Spleen (tissue), 11 donors: ENCODE data around the gene GNAS-AS1. TPM values are rescaled to one million over a fixed set of nuclear protein-coding genes. Genes with fewer than 3 reads are reported as not detected.

Experiments used
- DNase-seq: peaks from one replicate; pipeline ENCODE4 v3.0.0-alpha.2; 2020
- H3K27ac ChIP-seq, 8 donors: fragments of 200-600 bp; sonication (generic) in 7 of 8; 1 replicate in 4 of 8; 2 replicates in 4 of 8; pipeline versions ENCODE4 v1.5.0 to v1.8.0; 2016 to 2021; ENCODE audit warnings: inconsistent platforms in 4 of 8, mild to moderate bottlenecking in 4 of 8, moderate library complexity in 1 of 8
- H3K27me3 ChIP-seq, 7 donors: fragments of 200-600 bp; sonication (generic) in 6 of 7; replicated peaks in 1 of 7; 1 replicate in 4 of 7; 2 replicates in 3 of 7; pipeline versions ENCODE4 v1.5.0 to v1.8.0; 2016 to 2021; ENCODE audit warnings: inconsistent platforms in 3 of 7, mild to moderate bottlenecking in 1 of 7
- H3K36me3 ChIP-seq, 6 donors: fragments of 200-600 bp; sonication (generic) in 5 of 6; 1 replicate in 4 of 6; 2 replicates in 2 of 6; pipeline versions ENCODE4 v1.5.0 to v1.8.0; 2016 to 2021; ENCODE audit warnings: inconsistent platforms in 2 of 6
- H3K4me1 ChIP-seq, 6 donors: fragments of 200-600 bp; sonication (generic) in 5 of 6; 1 replicate in 3 of 6; 2 replicates in 3 of 6; pipeline versions ENCODE4 v1.5.0 to v1.8.0; 2016 to 2021; ENCODE audit warnings: inconsistent platforms in 3 of 6
- H3K4me3 ChIP-seq, 8 donors: fragments of 200-600 bp; sonication (generic) in 7 of 8; 1 replicate in 4 of 8; 2 replicates in 4 of 8; pipeline versions ENCODE4 v1.5.0 to v1.8.0; 2016 to 2021; ENCODE audit warnings: inconsistent platforms in 4 of 8, mild to moderate bottlenecking in 4 of 8, moderate library complexity in 2 of 8
- H3K9me3 ChIP-seq, 8 donors: fragments of 200-600 bp; sonication (generic) in 7 of 8; 1 replicate in 4 of 8; 2 replicates in 4 of 8; pipeline versions ENCODE4 v1.5.0 to v1.8.0; 2016 to 2021; ENCODE audit warnings: inconsistent platforms in 4 of 8
- CTCF ChIP-seq, 11 experiments: fragments of 200-600 bp in 7 of 11; fragments of 450-650 bp in 4 of 11; sonication (generic) in 4 of 11; IDR thresholded peaks in 8 of 11; conservative IDR thresholded peaks in 3 of 11; 1 replicate in 7 of 11; 2 replicates in 4 of 11; pipeline versions ENCODE4 v1.4.0 to v1.8.0; 2016 to 2021; ENCODE audit warnings: antibody characterized with exemption in 11 of 11, inconsistent platforms in 4 of 11, mild to moderate bottlenecking in 1 of 11
- POLR2A ChIP-seq, 3 donors: fragments of 450-650 bp; IDR thresholded peaks; one replicate each; pipeline ENCODE4 v1.5.1; 2017; ENCODE audit warnings: antibody characterized with exemption in 3 of 3, mild to moderate bottlenecking in 1 of 3
- POLR2AphosphoS5 ChIP-seq, 3 donors: sonication (generic); formaldehyde crosslinking; IDR thresholded peaks; one replicate each; pipeline ENCODE4 v1.5.1; 2017; ENCODE audit warnings: antibody characterized with exemption in 3 of 3
- WGBS, 5 donors: extraction: QIAGEN DNeasy Blood & Tissue Kit in 3 of 5; methylation state at CpG; one replicate each; pipeline versions ENCODE4 v1.1.5 to v1.1.7; 2013 to 2018; 5-methylcytosine and 5-hydroxymethylcytosine counted together
- intact Hi-C: fragments of 100-400 bp; cut with DNase I; formaldehyde crosslinking; loops from one replicate; pipeline ENCODE4 v1.15.0; 2023; ENCODE audit warnings: low total_unique reads
- polyA plus RNA-seq, 3 donors: library from polyadenylated mRNA; stranded (reverse); fragments of 200-250 nt; gene quantifications; one replicate each; pipeline ENCODE4 v1.2.1, GENCODE V29; 2013
- total RNA-seq, 7 donors: library from RNA; depleted of rRNA in 3 of 7; stranded (reverse); fragments of >200 nt in 3 of 7; fragmentation: NEBNext Ultra II Directional in 4 of 7; extraction: Animal tissue kit (Norgen Biotek cat#: 25700) in 4 of 7; gene quantifications; one replicate each; pipeline versions ENCODE4 v1.1.0 to v1.2.1, GENCODE V29; 2016 to 2021
- donor health status: healthy with polysubstance abuse.
- donor health status: DM: no; HTN: no; CAD: no; lungs with moderate emphysema.
- donor health status: DM: no; HTN: no; CAD: no.
- donor health status: Bipolar disorder and iron deficiency.
- donor health status: healthy.
- donor health status: DM: no; HTN: no; CAD: no.
- donor health status: DM: yes; HTN: yes; CAD: no.

Gene GNAS-AS1
- total and polyA plus RNA-seq, 10 donors: 0.18 to 1.1 (median 0.45) TPM; not detected in 2

DNA sequence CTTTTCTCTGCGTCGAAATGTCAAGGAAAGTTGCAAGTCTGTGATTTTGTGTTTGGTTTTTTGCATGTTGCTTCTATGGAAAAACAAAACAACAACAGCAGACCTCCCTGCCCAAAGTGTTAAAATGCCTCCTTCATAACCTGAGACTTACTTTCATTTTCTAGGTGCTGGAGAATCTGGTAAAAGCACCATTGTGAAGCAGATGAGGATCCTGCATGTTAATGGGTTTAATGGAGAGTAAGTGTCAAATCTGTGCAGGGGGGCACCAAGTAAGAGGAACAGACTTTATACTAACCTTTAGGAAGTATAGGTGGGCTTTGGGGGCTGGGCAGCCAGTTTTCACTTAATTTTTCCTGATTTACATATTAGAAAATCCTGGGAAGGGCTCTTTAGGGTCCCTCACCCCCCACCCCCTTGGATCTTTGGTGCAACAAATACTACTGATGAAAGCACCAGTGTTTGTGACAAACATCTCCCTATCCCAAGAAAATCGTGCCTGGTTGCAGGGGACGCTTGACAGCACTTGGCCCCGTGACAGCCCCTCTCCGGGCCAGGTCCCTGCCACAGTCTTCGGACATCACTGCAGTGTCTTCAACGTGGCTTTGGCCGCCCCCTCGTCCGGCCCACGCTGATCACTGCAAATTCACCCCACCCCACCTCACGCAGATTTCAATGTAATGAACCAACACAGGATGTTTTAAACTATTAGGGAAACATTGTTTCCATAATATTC lies 44.9 kb upstream of the GNAS-AS1 start:
- Histone ChIP-seq H3K4me1 (peaks cover 60 to 82% (median 72%) of the 10 kb centered on the region in 6 donors), H3K27me3 (no peaks in the 10 kb centered on the region), H3K27ac (peak overlapping the region in 6 of 8 donors; percentile 1 to 99 (median 98)), H3K36me3 (peaks cover 0 to 51% (median 10%) of the 10 kb centered on the region in 6 donors), H3K9me3 (no peaks in the 10 kb centered on the region), H3K4me3 (peak overlapping the region in 1 of 8 donors; percentile 87)
- DNase-seq: no peak
- WGBS, 5 donors: 50 to 68% (median 66%) methylated on average over 13 of the region's 13 CpGs
- TF ChIP-seq POLR2AphosphoS5 (IDR thresholded peaks at IDR 0.05) (peak in 2 of 3 donors; percentile 28 to 52), POLR2A (IDR thresholded peaks at IDR 0.05) (no peak)
- intact Hi-C loops: loop anchor here (10.0 kb wide), 1 partner anchor 109 kb away; the partner anchor contains the start of gene CTSZ

- no peak for TF ChIP-seq POLR2A (IDR thresholded peaks at IDR 0.05)
- DNase-seq: no peak
- WGBS, 5 donors: 32 to 39% (median 33%) methylated on average over 5 of the region's 5 CpGs
- Histone ChIP-seq H3K36me3 (peaks cover 0 to 44% (median 9%) of the 10 kb centered on the region in 6 donors), H3K27ac (peak overlapping the region in 7 of 8 donors; percentile 1 to 99 (median 98)), H3K4me1 (peaks cover 52 to 79% (median 67%) of the 10 kb centered on the region in 6 donors), H3K9me3 (no peaks in the 10 kb centered on the region), H3K27me3 (no peaks in the 10 kb centered on the region), H3K4me3 (peak overlapping the region in 2 of 8 donors; percentile 71 to 87)
- intact Hi-C loops: loop anchor here (10.0 kb wide), 1 partner anchor 110 kb away; the partner anchor contains the start of gene CTSZ
Measured at GRCh38 chr20:58894652-58895447, 44.1 kb upstream of the GNAS-AS1 start.

DNA sequence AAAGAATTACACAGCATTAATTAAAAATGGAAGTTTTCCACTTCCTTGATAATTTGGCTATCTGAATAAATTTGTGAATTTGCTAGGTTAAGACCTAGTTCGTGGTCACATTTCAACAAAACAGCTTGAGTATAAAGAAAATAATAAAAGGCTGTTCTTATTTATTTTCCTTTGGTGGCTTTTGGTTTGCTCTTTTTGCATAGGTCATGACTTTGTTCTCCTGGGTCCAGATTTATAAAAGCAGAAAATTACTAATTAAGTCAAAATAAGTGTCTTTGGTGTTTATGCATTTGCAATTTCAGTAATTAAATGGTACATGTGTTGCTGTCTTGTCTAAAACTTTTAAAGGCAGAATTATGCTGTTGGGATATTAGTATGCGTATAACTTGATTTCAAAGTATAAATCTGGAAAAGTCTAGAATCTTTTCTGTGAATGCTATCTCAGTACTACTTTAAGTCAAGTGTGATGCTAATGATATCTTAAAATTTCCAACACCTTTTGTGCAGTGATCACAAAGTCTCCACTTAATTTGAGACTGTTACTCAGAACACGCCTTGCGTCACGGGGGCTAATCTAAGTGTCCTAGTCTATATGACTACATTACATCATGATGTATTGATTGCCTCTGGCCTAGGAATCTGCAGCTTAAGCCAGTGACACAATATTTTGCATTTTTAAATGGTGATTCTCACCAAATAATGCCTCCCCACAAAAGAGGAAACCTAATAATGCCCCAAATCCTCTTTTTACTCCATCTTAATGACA lies 42.8 kb upstream of the GNAS-AS1 start:
- Histone ChIP-seq H3K36me3 (peaks cover 0 to 31% (median 3%) of the 10 kb centered on the region in 6 donors), H3K4me3 (peak overlapping the region in 6 of 8 donors; percentile 59 to 87 (median 70)), H3K9me3 (no peaks in the 10 kb centered on the region), H3K4me1 (peaks cover 50 to 66% (median 57%) of the 10 kb centered on the region in 6 donors), H3K27ac (peak overlapping the region in 7 of 8 donors; percentile 97 to 99 (median 98)), H3K27me3 (no peaks in the 10 kb centered on the region)
- intact Hi-C loops: loop anchor here (10.0 kb wide), 1 partner anchor 111 kb away; the partner anchor contains the start of gene CTSZ
- 45 to 59% (median 54%) methylated on average over 5 of the region's 5 CpGs for WGBS, 5 donors
- TF ChIP-seq POLR2A (IDR thresholded peaks at IDR 0.05) (no peak), POLR2AphosphoS5 (IDR thresholded peaks at IDR 0.05) (no peak), CTCF (IDR thresholded peaks at IDR 0.05 in 8 of 11, conservative IDR thresholded peaks at IDR 0.05 in 3 of 11) (no peak)
- no peak for DNase-seq

- TF ChIP-seq POLR2A (IDR thresholded peaks at IDR 0.05): no peak
- TF ChIP-seq CTCF (IDR thresholded peaks at IDR 0.05 in 8 of 11, conservative IDR thresholded peaks at IDR 0.05 in 3 of 11): no peak
- TF ChIP-seq POLR2AphosphoS5 (IDR thresholded peaks at IDR 0.05): no peak
- H3K27me3 ChIP-seq: no peaks in the 10 kb centered on the region
- H3K36me3 ChIP-seq: peaks cover 0 to 24% (median 0%) of the 10 kb centered on the region in 6 donors
- peaks cover 48 to 66% (median 56%) of the 10 kb centered on the region in 6 donors for H3K4me1 ChIP-seq
- 0 to 4% (median 0%) methylated on average over 1 of the region's 1 CpG for WGBS, 5 donors
- no peak for DNase-seq
- H3K27ac ChIP-seq: peak overlapping the region in 7 of 8 donors; percentile 97 to 99 (median 98)
- intact Hi-C loops: loop anchor here (10.0 kb wide), 1 partner anchor 112 kb away; the partner anchor contains the start of gene CTSZ
- no peaks in the 10 kb centered on the region for H3K9me3 ChIP-seq
- peak overlapping the region; percentile 58 to 87 (median 68) for H3K4me3 ChIP-seq
Measured at GRCh38 chr20:58892932-58893224, 42.2 kb upstream of the GNAS-AS1 start.
